GM19468 (cell line): ENCODE data around the gene JAKMIP3.

Experiments
- ATAC-seq: cut with Tn5 transposase; IDR thresholded peaks from one replicate; pipeline ENCODE4 v1.9.1; 2021; ENCODE audit warnings: mild to moderate bottlenecking, moderate library complexity, moderate number of reproducible peaks; ENCODE audit not compliant: unreplicated experiment; ENCODE audit errors: extremely low read depth

The JAKMIP3 gene

GRCh38 chr10:132107186-132107948, 41.6 kb downstream of the JAKMIP3 start:
- no peak for ATAC-seq

- no peak for ATAC-seq
Observed at GRCh38 chr10:132107949-132108877, 42.5 kb downstream of the JAKMIP3 start.

- no peak for ATAC-seq
Observed at GRCh38 chr10:132109341-132110110, 43.8 kb downstream of the JAKMIP3 start.

- ATAC-seq = no peak
Observed at GRCh38 chr10:132110111-132110521, 44.4 kb downstream of the JAKMIP3 start.

- no peak for ATAC-seq
Observed at GRCh38 chr10:132110713-132111112, 45.0 kb downstream of the JAKMIP3 start.

GRCh38 chr10:132111121-132111731, 45.5 kb downstream of the JAKMIP3 start:
- no peak for ATAC-seq

GRCh38 chr10:132111871-132112341, 46.2 kb downstream of the JAKMIP3 start:
- ATAC-seq = no peak

GRCh38 chr10:132112611-132113010, 46.9 kb downstream of the JAKMIP3 start:
- ATAC-seq = no peak

- no peak for ATAC-seq
Observed at GRCh38 chr10:132113206-132113605, 47.5 kb downstream of the JAKMIP3 start.

GRCh38 chr10:132113766-132114365, 48.1 kb downstream of the JAKMIP3 start:
- ATAC-seq = no peak

- ATAC-seq = no peak
Observed at GRCh38 chr10:132114953-132115520, 49.3 kb downstream of the JAKMIP3 start.
